Upper lobe of left lung (tissue), 6 donors: Measurements from ENCODE around the gene FNDC3B. TPM values are rescaled to one million over a fixed set of nuclear protein-coding genes. Genes with fewer than 3 reads are reported as not detected.

Source experiments
- ATAC-seq, 2 donors: fragments of 200-7000 bp; cut with Tn5 transposase; one replicate each; pipeline ENCODE4 v1.9.1; 2022; ENCODE audit warnings: mild to moderate bottlenecking in 2 of 2, moderate library complexity in 2 of 2; ENCODE audit not compliant: low FRiP score in 2 of 2
- DNase-seq, 2 donors: peaks; one replicate each; pipeline ENCODE4 v3.0.0-alpha.2; 2019 to 2020
- H3K27ac ChIP-seq, 4 donors: fragments of 200-600 bp; sonication (generic); one replicate each; pipeline ENCODE4 v1.5.1; 2016 to 2019
- H3K27me3 ChIP-seq, 4 donors: fragments of 200-600 bp; sonication (generic); one replicate each; pipeline ENCODE4 v1.5.1; 2017 to 2019
- H3K36me3 ChIP-seq, 4 donors: fragments of 200-600 bp; sonication (generic); one replicate each; pipeline ENCODE4 v1.5.1; 2016 to 2019
- H3K4me1 ChIP-seq, 4 donors: fragments of 200-600 bp; sonication (generic); one replicate each; pipeline ENCODE4 v1.5.1; 2018 to 2019
- H3K4me3 ChIP-seq, 4 donors: fragments of 200-600 bp; sonication (generic); one replicate each; pipeline ENCODE4 v1.5.1; 2017 to 2019; ENCODE audit warnings: mild to moderate bottlenecking in 2 of 4, moderate library complexity in 1 of 4
- H3K9me3 ChIP-seq, 4 donors: fragments of 200-600 bp; sonication (generic); one replicate each; pipeline ENCODE4 v1.5.1; 2018 to 2019
- EP300 ChIP-seq, 4 donors: sonication (generic); formaldehyde crosslinking; IDR thresholded peaks; one replicate each; pipeline ENCODE4 v1.5.1; 2017; ENCODE audit warnings: antibody characterized with exemption in 4 of 4, control low read depth in 2 of 4
- POLR2A ChIP-seq, 4 donors: fragments of 450-650 bp; IDR thresholded peaks; one replicate each; pipeline ENCODE4 v1.5.1; 2016 to 2017; ENCODE audit warnings: antibody characterized with exemption in 4 of 4, mild to moderate bottlenecking in 2 of 4
- POLR2AphosphoS5 ChIP-seq, 2 donors: sonication (generic); formaldehyde crosslinking; IDR thresholded peaks; one replicate each; pipeline ENCODE4 v1.5.1; 2017; ENCODE audit warnings: antibody characterized with exemption in 2 of 2
- WGBS, 2 donors: methylation state at CpG; one replicate each; pipeline ENCODE4 v1.1.5; 2017 to 2018; 5-methylcytosine and 5-hydroxymethylcytosine counted together
- total RNA-seq, 6 donors: library from RNA; depleted of rRNA in 4 of 6; stranded (reverse); fragments of >200 nt in 4 of 6; gene quantifications; one replicate each; pipeline versions ENCODE4 v1.1.0 to v1.2.1, GENCODE V29; 2016 to 2021
- TF ChIP-seq, protein P1 (sequence below), 6 experiments: fragments of 450-650 bp in 4 of 6; fragments of 200-600 bp in 2 of 6; sonication (generic) in 2 of 6; IDR thresholded peaks; one replicate each; pipeline ENCODE4 v1.5.1; 2016 to 2019; ENCODE audit warnings: antibody characterized with exemption in 6 of 6
- donor health status: DM: no; HTN: no; CAD: no; lungs with moderate emphysema.
- donor health status: DM: no; HTN: yes; CAD: no; lungs with severe emphysema.

The FNDC3B gene
- total RNA-seq, 6 donors from 2014 or later: 73.3 to 167 (median 119) TPM

GRCh38 chr3:172128858-172129257 is 89.5 kb downstream of the FNDC3B start:
- ATAC-seq (no peak), DNase-seq (no peak)
- H3K4me1 ChIP-seq: peaks cover 65 to 92% (median 84%) of the 10 kb centered on the region in 4 donors
- H3K27ac ChIP-seq: peak overlapping the region; percentile 81 to 84 (median 82)
- H3K27me3 ChIP-seq: no peaks in the 10 kb centered on the region
- WGBS, 2 donors: 92 to 93% methylated on average over 9 of the region's 9 CpGs
- no peaks in the 10 kb centered on the region for H3K9me3 ChIP-seq
- H3K4me3 ChIP-seq: no peak overlapping the region
- peaks cover 0 to 4% (median 0%) of the 10 kb centered on the region in 4 donors for H3K36me3 ChIP-seq
- TF ChIP-seq, protein P1, sequence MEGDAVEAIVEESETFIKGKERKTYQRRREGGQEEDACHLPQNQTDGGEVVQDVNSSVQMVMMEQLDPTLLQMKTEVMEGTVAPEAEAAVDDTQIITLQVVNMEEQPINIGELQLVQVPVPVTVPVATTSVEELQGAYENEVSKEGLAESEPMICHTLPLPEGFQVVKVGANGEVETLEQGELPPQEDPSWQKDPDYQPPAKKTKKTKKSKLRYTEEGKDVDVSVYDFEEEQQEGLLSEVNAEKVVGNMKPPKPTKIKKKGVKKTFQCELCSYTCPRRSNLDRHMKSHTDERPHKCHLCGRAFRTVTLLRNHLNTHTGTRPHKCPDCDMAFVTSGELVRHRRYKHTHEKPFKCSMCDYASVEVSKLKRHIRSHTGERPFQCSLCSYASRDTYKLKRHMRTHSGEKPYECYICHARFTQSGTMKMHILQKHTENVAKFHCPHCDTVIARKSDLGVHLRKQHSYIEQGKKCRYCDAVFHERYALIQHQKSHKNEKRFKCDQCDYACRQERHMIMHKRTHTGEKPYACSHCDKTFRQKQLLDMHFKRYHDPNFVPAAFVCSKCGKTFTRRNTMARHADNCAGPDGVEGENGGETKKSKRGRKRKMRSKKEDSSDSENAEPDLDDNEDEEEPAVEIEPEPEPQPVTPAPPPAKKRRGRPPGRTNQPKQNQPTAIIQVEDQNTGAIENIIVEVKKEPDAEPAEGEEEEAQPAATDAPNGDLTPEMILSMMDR (IDR thresholded peaks at IDR 0.05): no peak
- TF ChIP-seq POLR2AphosphoS5 (IDR thresholded peaks at IDR 0.05) (no peak), EP300 (IDR thresholded peaks at IDR 0.05) (no peak), POLR2A (IDR thresholded peaks at IDR 0.05) (no peak)

- Histone ChIP-seq H3K36me3 (no peaks in the 10 kb centered on the region), H3K4me3 (no peak overlapping the region), H3K4me1 (peaks cover 67 to 92% (median 87%) of the 10 kb centered on the region in 4 donors), H3K9me3 (no peaks in the 10 kb centered on the region), H3K27me3 (no peaks in the 10 kb centered on the region), H3K27ac (peak overlapping the region; percentile 81 to 84 (median 82))
- DNase-seq (no peak), ATAC-seq (no peak)
- TF ChIP-seq POLR2AphosphoS5 (IDR thresholded peaks at IDR 0.05): no peak
- TF ChIP-seq, protein P1 (IDR thresholded peaks at IDR 0.05): no peak
- no peak for TF ChIP-seq EP300 (IDR thresholded peaks at IDR 0.05)
- TF ChIP-seq POLR2A (IDR thresholded peaks at IDR 0.05): no peak
- 21 to 29% methylated on average over 1 of the region's 1 CpG for WGBS, 2 donors
Measured at GRCh38 chr3:172129498-172129849, 90.1 kb downstream of the FNDC3B start.

- peak; percentile 90 to 93 for ATAC-seq
Measured at GRCh38 chr3:172129850-172130716, 90.7 kb downstream of the FNDC3B start.

GRCh38 chr3:172130717-172131050 is 91.3 kb downstream of the FNDC3B start:
- no peak for ATAC-seq
- H3K9me3 ChIP-seq: no peaks in the 10 kb centered on the region
- no peaks in the 10 kb centered on the region for H3K27me3 ChIP-seq
- TF ChIP-seq POLR2AphosphoS5 (IDR thresholded peaks at IDR 0.05): no peak
- TF ChIP-seq EP300 (IDR thresholded peaks at IDR 0.05): no peak
- TF ChIP-seq POLR2A (IDR thresholded peaks at IDR 0.05): no peak
- TF ChIP-seq, protein P1 (IDR thresholded peaks at IDR 0.05): no peak
- H3K27ac ChIP-seq: peak overlapping the region; percentile 81 to 84 (median 82)
- H3K4me1 ChIP-seq: peaks cover 67 to 94% (median 88%) of the 10 kb centered on the region in 4 donors
- 65 to 75% methylated on average over 2 of the region's 2 CpGs for WGBS, 2 donors
- no peak for DNase-seq
- no peak overlapping the region for H3K4me3 ChIP-seq
- H3K36me3 ChIP-seq: no peaks in the 10 kb centered on the region

More at GRCh38 chr3:172129850-172130716, 90.7 kb downstream of the FNDC3B start:
- peak; percentile 8 to 96 for DNase-seq
- peak in 1 of 4 donors; percentile 52 for TF ChIP-seq POLR2A (IDR thresholded peaks at IDR 0.05)
- TF ChIP-seq, protein P1 (IDR thresholded peaks at IDR 0.05): no peak
- TF ChIP-seq EP300 (IDR thresholded peaks at IDR 0.05): peak; percentile 56 to 97 (median 78)
- peak; percentile 94 to 96 for TF ChIP-seq POLR2AphosphoS5 (IDR thresholded peaks at IDR 0.05)
- no peaks in the 10 kb centered on the region for H3K36me3 ChIP-seq
- 36 to 54% methylated on average over 16 of the region's 16 CpGs for WGBS, 2 donors
- no peaks in the 10 kb centered on the region for H3K27me3 ChIP-seq
- peak overlapping the region; percentile 81 to 84 (median 82) for H3K27ac ChIP-seq
- H3K9me3 ChIP-seq: no peaks in the 10 kb centered on the region
- H3K4me3 ChIP-seq: no peak overlapping the region
- peaks cover 67 to 92% (median 88%) of the 10 kb centered on the region in 4 donors for H3K4me1 ChIP-seq
